Activated T-helper 2 cell treated with anti-CD3 and anti-CD28 coated beads, Interferon-gamma antibody, Interleukin-2, Interleukin-4, amounts not matched to agents 10 μg/mL and 5 μg/mL and 100 μg/mL, durations not matched to agents 14 hours and 24 hours and 36 hours (primary cell): ENCODE data around the gene ESYT3. TPM values are rescaled to one million over a fixed set of nuclear protein-coding genes. Genes with fewer than 3 reads are reported as not detected.
"Not testable (repeated sequence)": the region's sequence is repeated elsewhere in the genome, so short reads cannot be mapped to it uniquely, and the experiment has no call there.

Experiments used
- DNase-seq: peaks from one replicate; pipeline ENCODE4 v3.0.0; 2021; ENCODE audit warnings: low spot score
- H3K27ac Mint-ChIP-seq: one replicate; pipeline ENCODE4 v1.8.0; 2021; ENCODE audit warnings: mixed read lengths
- H3K27me3 Mint-ChIP-seq: one replicate; pipeline ENCODE4 v1.8.0; 2021; ENCODE audit warnings: low read depth, mixed read lengths
- H3K36me3 Mint-ChIP-seq: one replicate; pipeline ENCODE4 v1.8.0; 2021; ENCODE audit warnings: low read depth, mixed read lengths
- H3K4me1 Mint-ChIP-seq: one replicate; pipeline ENCODE4 v1.8.0; 2021; ENCODE audit warnings: low read depth, mixed read lengths
- H3K4me3 Mint-ChIP-seq: one replicate; pipeline ENCODE4 v1.8.0; 2021; ENCODE audit warnings: low read depth, mild to moderate bottlenecking, moderate library complexity, mixed read lengths
- H3K9me3 Mint-ChIP-seq: one replicate; pipeline ENCODE4 v1.8.0; 2021; ENCODE audit warnings: mixed read lengths
- intact Hi-C: fragments of 100-400 bp; cut with micrococcal nuclease; formaldehyde crosslinking; loops from one replicate; pipeline ENCODE4 v1.15.1; 2023
- total RNA-seq: library from RNA; stranded (reverse); gene quantifications from 2 replicates; pipeline ENCODE4 v1.2.3, GENCODE V29; 2022

ESYT3 gene
- total RNA-seq, 1 donor from 2014 or later, result 0.32 TPM

DNA sequence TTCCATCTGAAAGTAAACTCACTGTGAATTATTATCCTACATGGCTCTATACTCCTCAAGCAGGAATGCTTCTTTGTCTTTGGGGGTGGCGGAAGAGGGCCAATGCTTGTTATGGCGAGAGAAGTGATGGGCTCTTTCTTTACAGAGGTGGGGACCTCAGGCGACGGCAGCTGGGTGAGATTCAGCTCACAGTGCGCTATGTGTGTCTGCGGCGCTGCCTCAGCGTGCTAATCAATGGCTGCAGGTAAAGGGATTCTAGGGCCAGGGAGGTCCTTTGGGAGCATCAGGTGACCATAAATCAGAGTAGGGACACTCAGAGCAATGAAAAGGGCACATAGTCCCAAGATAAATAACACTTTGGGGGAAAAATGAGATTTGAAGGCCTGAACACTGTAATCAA is 39.0 kb downstream of the ESYT3 start:
- no peaks in the 10 kb centered on the region for H3K9me3 Mint-ChIP-seq
- H3K36me3 Mint-ChIP-seq, result no peaks in the 10 kb centered on the region
- intact Hi-C loops, result no loop called here
- peaks cover 6% of the 10 kb centered on the region for H3K27me3 Mint-ChIP-seq
- no peak overlapping the region for H3K4me3 Mint-ChIP-seq
- DNase-seq, result no peak
- H3K27ac Mint-ChIP-seq, result no peak overlapping the region
- H3K4me1 Mint-ChIP-seq, result no peaks in the 10 kb centered on the region

DNA sequence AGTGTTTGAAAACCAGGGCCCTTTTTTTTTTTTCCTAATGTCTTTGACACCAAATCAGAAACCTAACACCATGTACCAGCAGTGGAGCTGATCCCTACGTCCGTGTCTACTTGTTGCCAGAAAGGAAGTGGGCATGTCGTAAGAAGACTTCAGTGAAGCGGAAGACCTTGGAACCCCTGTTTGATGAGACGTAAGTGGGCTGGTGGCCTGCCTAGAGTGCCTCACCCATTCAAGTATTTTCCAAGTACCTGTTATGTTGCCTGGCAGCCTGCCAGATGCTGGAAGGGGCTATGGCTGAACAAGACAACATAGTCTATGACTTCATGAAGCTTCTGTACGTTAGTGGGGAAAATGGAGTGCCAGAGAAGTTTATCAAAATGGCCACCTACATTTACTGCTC is 39.7 kb downstream of the ESYT3 start:
- Mint-ChIP-seq H3K27ac (no peak overlapping the region), H3K9me3 (no peaks in the 10 kb centered on the region), H3K36me3 (no peaks in the 10 kb centered on the region), H3K4me3 (no peak overlapping the region), H3K4me1 (no peaks in the 10 kb centered on the region), H3K27me3 (peaks cover 6% of the 10 kb centered on the region)
- intact Hi-C loops, result no loop called here
- DNase-seq, result no peak

DNA sequence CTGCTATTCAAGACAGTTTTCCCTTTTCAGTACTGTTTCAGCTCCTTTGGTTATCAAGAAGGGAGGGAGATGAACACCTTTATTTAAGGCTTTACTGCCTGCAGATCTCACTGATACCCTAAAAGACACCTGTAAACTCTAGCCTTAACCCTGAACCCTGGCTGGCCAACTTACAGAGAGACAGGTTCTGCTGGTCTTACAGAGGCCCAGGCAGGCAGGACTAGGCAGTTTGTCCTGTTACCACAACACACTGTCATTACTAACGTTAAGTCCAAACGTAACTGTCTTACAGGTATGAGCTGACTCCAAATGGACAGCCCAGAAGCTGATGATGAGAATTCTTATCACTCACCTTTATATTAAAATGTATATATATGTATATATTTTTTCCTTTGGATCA is 42.1 kb downstream of the ESYT3 start:
- H3K4me1 Mint-ChIP-seq, result no peaks in the 10 kb centered on the region
- H3K27me3 Mint-ChIP-seq, result peaks cover 7% of the 10 kb centered on the region
- DNase-seq, result no peak
- H3K9me3 Mint-ChIP-seq, result no peaks in the 10 kb centered on the region
- no peak overlapping the region for H3K27ac Mint-ChIP-seq
- intact Hi-C loops, result no loop called here
- H3K36me3 Mint-ChIP-seq, result no peaks in the 10 kb centered on the region
- no peak overlapping the region for H3K4me3 Mint-ChIP-seq

DNA sequence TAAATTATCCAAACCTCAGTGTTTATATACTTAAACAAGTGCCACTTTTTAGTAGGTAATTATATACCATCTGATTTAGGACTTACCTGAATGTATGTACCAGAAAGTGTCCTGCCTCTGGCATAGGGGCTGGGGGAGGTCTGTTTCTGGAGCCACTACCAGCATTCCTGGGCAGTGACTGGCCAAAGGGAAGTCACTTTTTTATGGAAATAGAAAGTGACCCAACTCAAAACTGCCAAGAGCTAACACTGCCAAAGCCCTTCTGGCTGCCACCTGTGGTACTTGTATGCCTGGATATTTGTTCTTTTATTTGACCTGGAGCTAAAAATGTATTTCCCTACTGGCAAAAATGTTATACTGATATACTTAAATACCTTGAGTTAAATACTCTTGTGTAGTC is 42.7 kb downstream of the ESYT3 start:
- Mint-ChIP-seq H3K9me3 (no peaks in the 10 kb centered on the region), H3K4me3 (no peak overlapping the region), H3K27ac (no peak overlapping the region), H3K36me3 (no peaks in the 10 kb centered on the region), H3K4me1 (no peaks in the 10 kb centered on the region), H3K27me3 (peaks cover 7% of the 10 kb centered on the region)
- DNase-seq, result no peak
- intact Hi-C loops, result no loop called here

DNA sequence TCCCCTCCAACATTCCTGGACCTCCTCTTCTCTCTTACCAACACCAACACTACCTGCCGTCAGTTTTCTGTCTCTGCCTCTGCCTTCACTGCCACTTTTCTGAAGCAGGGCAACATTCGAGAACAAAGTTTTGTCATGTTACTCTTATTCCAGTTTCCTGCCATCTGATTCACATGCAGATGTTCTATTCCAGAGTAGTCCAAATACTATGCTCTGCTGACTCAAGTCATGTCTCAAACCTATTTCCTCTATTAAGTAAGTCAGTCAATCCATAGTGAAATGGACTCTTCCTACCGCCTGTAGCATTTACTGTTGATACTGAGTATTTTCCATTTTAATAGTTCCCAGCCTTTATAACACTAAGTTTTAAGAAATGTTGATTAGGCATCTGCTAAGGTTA is 43.4 kb downstream of the ESYT3 start:
- Mint-ChIP-seq H3K9me3 (no peaks in the 10 kb centered on the region), H3K27ac (no peak overlapping the region), H3K4me1 (no peaks in the 10 kb centered on the region), H3K4me3 (no peak overlapping the region), H3K27me3 (peaks cover 7% of the 10 kb centered on the region), H3K36me3 (no peaks in the 10 kb centered on the region)
- DNase-seq, result no peak
- intact Hi-C loops, result loop anchor here (2.0 kb wide), 2 partner anchors 437 to 445 kb away; no protein-coding TSS in a partner anchor

DNA sequence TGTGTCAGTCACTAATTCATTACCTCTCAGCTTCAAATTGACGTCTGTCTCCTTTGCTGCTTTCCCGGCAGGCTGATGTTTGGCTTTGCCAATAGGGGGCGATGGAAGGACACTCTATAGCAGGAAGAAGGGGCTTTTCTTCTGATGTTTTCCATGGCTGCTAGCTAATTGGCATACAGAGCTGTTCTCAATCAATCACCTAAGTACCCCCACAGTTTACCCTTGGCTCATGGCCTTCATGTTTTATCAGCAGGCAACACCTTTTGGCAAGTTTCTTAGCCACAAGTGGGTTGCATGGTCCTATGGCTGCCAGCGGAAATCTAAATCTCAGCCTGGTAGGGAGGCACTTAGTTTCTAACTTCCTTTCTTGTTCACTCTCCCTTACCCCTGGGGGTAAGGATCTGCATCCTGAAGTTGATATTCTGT is 45.0 kb downstream of the ESYT3 start:
- Mint-ChIP-seq H3K27me3 (peaks cover 7% of the 10 kb centered on the region), H3K4me1 (no peaks in the 10 kb centered on the region), H3K27ac (no peak overlapping the region), H3K9me3 (no peaks in the 10 kb centered on the region), H3K4me3 (no peak overlapping the region), H3K36me3 (no peaks in the 10 kb centered on the region)
- intact Hi-C loops, result loop anchor here (2.0 kb wide), 2 partner anchors 435 to 443 kb away; no protein-coding TSS in a partner anchor
- DNase-seq, result no peak

DNA sequence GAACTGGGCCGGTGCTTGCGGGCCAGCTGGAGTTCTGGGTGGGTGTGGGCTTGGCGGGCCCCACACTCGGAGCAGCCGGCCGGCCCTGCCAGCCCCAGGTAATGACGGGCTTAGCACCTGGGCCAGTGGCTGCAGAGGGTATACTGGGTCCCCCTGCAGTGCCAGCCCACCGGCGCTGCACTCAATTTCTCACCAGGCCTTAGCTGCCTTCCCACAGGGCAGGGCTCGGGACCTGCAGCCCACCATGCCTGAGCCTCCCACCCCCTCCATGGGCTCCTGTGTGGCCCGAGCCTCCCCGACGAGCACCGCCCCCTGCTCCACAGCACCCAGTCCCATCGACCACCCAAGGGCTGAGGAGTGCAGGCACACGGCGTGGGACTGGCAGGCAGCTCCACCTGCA is 50.3 kb downstream of the ESYT3 start:
- H3K4me1 Mint-ChIP-seq, intact Hi-C loops, DNase-seq, H3K4me3 Mint-ChIP-seq, H3K27ac Mint-ChIP-seq, H3K27me3 Mint-ChIP-seq: not testable (repeated sequence)
- H3K9me3 Mint-ChIP-seq, result peaks cover 40% of the 10 kb centered on the region
- H3K36me3 Mint-ChIP-seq, result peaks cover 18% of the 10 kb centered on the region

DNA sequence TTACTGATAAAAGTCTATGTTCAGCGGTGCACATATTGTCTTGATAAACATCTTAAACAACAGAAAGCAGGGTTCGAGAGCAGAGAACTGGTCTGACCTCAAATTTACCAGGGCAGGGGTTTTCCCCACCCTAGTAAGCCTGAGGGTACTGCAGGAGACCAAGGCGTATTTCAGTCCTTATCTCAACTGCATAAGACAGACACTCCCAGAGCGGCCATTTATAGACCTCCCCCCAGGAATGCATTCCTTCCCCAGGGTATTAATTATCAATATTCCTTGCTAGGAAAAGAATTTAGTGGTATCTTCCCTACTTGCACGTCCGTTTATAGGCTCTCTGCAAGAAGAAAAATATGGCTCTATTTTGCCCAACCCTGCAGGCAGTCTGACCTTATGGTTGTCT is 52.2 kb downstream of the ESYT3 start:
- Mint-ChIP-seq H3K36me3 (peaks cover 18% of the 10 kb centered on the region), H3K9me3 (peaks cover 50% of the 10 kb centered on the region)
- H3K27ac Mint-ChIP-seq, H3K4me3 Mint-ChIP-seq, H3K4me1 Mint-ChIP-seq, DNase-seq, intact Hi-C loops, H3K27me3 Mint-ChIP-seq: not testable (repeated sequence)

DNA sequence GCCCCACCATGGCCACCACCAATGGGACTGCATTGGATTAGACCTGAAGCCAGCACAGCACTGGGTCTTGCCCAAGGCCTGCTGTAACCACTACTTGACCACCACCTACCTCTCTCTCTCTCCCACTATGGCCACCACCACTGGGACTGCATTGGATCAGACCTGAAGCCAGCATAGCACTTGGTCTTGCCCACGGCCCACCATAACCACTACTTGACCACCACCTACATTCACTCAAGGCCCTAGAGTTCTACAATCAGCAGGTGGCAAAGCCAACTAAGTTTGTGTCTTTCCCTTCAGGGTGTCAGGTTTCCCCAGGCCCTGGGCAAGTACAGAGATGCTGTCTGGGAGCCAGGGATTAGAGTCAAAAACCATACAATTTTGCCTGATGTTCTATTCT is 57.6 kb downstream of the ESYT3 start:
- Mint-ChIP-seq H3K4me1 (peaks cover 9% of the 10 kb centered on the region), H3K9me3 (peaks cover 34% of the 10 kb centered on the region), H3K27me3 (no peaks in the 10 kb centered on the region), H3K36me3 (peaks cover 35% of the 10 kb centered on the region), H3K4me3 (no peak overlapping the region), H3K27ac (no peak overlapping the region)
- intact Hi-C loops, result no loop called here
- DNase-seq, result no peak

DNA sequence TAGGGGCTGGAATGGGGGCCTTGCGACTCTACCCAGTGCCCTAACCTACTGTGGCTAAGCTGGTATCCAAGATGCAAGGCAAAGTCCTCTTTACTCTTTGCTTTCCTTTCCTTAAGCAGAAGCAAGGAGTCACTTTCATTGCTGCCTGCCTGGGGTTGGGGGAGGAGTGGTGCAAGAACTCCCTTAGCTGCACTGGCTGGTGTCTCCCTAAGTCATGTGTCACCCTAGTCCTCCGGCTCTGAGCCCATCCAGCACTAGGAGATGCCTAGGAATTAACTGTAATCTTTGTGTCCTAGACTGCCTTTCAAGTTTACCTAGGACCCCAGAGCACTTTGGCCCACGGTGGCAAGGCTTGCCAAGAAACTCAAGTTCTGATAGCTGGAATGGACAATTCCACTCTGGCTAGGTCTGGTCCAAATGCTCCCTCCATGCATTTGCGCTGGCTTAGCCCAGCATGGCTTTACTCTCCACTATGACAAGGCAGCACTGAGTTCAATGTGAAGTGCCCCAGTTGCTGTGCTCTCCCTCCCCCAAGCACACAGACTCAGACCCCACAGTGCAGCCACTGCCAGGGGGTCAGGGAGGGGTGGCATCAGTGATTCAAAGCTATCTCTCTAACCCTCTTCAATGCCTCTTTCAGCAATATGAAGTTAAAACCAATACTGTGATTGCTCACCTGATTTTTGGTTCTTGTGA is 58.7 kb downstream of the ESYT3 start:
- H3K4me1 Mint-ChIP-seq, result peaks cover 9% of the 10 kb centered on the region
- intact Hi-C loops, result no loop called here
- peaks cover 23% of the 10 kb centered on the region for H3K9me3 Mint-ChIP-seq
- DNase-seq, result no peak
- H3K36me3 Mint-ChIP-seq, result peaks cover 28% of the 10 kb centered on the region
- H3K27me3 Mint-ChIP-seq, result no peaks in the 10 kb centered on the region
- H3K4me3 Mint-ChIP-seq, result no peak overlapping the region
- H3K27ac Mint-ChIP-seq, result no peak overlapping the region

DNA sequence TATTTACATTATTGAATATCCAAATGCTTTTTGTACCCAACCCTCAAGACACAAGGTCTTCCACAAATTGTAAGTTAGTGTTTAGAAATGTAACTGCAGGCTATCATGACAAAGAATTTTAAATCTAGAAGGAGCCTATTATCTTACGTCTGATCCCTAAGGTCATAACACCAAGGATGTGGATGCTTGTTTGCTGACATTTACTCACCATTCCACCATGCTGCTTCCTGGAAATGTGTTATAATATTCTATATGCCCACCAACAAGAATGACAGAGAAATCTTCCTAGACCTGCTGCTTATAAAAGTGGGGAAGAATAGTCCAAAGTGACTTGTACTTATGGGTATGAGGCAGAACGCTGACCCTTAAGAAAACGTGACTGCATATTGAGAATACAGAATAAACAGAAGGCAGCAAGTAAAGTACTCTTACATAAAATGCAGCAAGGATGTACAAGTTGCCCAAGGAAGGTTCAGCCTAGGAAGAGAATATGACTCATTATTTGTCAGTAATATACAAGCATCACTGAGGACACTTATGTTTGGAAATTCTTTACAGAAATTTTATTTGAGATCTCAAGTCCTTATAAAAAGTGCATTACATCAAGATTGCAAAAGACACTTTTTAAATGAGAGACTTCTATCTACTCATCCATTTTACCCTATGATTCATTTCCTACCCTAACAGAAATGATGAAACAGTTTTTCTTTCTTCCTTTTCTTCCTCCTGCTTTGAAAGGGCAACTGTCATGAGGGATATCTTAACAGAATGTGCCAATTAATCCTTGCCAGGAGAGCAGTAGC is 59.6 kb downstream of the ESYT3 start:
- Mint-ChIP-seq H3K4me3 (no peak overlapping the region), H3K36me3 (peaks cover 24% of the 10 kb centered on the region), H3K27ac (no peak overlapping the region), H3K27me3 (no peaks in the 10 kb centered on the region), H3K4me1 (peaks cover 9% of the 10 kb centered on the region), H3K9me3 (peaks cover 19% of the 10 kb centered on the region)
- intact Hi-C loops, result no loop called here
- DNase-seq, result no peak

DNA sequence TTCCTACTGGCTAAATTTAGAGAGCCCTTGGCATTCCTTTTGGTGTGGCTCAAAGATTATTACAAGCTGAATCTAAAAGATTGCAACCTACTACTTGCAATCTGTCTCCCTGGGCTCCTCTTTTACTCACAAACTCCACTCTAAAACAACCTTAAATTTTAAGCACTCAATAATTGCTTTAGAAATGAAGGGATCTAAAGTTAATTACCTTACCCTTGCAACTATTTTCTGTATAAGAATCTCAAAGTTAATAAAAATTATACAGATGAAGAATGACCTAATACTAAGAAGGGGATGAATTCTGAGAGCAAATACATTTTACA is 60.2 kb downstream of the ESYT3 start:
- DNase-seq, result no peak
- intact Hi-C loops, result no loop called here
- no peaks in the 10 kb centered on the region for H3K27me3 Mint-ChIP-seq
- H3K9me3 Mint-ChIP-seq, result peaks cover 15% of the 10 kb centered on the region
- peaks cover 9% of the 10 kb centered on the region for H3K4me1 Mint-ChIP-seq
- peaks cover 22% of the 10 kb centered on the region for H3K36me3 Mint-ChIP-seq
- H3K27ac Mint-ChIP-seq, result no peak overlapping the region
- no peak overlapping the region for H3K4me3 Mint-ChIP-seq

DNA sequence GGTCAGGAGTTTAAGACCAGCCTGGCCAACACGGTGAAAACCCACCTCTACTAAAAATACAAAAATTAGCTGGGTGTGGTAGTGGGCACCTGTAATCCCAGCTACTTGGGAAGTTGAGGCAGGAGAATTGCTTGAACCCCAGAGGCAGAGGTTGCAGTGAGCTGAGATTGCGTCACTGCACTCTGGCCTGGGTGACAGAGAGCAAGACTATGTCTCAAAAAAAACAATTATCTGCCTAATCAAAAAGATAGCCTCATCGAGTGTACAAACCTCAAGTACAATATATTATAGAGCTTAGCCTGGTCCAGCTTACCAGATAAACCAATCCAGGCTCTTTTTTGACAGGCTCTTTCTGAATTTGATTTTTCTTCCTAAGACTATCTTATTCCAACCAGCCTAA is 61.2 kb downstream of the ESYT3 start:
- H3K27me3 Mint-ChIP-seq, H3K27ac Mint-ChIP-seq, DNase-seq, H3K4me3 Mint-ChIP-seq, intact Hi-C loops, H3K4me1 Mint-ChIP-seq, H3K9me3 Mint-ChIP-seq: not testable (repeated sequence)
- H3K36me3 Mint-ChIP-seq, result peaks cover 22% of the 10 kb centered on the region
